ENCODE data around the gene SOX2.

SOX2 gene

DNA sequence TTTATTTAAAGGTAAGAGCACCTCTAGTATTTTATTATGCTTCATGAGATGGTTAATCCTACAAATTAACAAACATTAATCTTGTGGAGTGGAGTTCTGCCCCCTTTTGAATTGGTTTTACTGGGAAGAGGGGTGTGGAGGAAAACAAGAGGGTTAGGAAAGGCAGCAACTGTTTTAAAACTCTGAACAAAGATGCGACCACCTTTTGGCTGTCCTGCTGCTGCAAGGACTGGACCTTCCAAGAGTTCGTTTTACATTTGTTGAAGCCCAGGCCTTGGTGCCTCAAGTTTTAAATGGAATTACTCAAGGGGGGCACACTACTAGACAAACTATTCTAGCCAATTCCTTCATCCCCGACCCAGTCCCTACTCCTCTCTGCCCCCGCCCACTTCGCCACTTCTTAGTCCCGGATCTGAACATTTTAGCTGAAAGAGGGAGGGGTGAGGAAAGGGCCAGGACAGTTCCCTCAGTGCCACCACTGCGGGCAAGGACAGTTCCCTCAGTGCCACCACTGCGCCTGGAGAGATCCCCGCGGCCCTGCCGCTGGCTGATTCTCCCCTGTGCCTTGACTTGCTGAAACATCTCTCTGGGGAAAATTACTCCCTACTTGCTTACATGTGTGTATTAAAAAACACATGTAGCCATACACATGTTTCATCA, 11.2 kb downstream of the SOX2 start:
- DNase-seq: no peak

DNA sequence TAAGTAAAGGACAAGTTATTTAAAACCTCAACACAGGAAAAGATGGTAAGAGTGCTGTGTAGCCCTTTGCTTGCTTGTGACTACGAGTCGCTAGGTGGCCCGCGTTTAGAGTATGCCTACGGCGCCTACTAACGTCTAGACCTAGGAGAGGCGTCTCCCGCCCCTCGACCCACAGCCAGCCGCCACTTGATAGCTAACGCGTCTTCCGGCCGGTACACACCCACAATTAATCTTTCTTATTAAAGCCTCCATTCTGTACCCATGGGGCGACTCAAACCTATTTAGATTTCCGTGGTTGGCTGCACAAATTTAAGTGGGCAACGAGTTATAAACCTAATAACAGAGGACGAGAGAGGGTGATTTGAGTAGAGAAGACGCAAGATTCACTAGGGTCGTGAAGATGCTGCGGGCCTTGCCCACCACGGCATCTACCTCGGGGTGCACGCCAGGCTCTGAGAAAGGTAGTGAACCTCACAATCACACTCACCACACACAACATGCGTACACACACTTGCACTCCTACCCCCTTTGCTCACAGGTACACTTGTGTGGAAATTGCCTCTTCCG, 12.0 kb downstream of the SOX2 start:
- no peak for DNase-seq

- no peak for DNase-seq
Measured at GRCh38 chr3:181724192-181724965, 12.7 kb downstream of the SOX2 start.

DNA sequence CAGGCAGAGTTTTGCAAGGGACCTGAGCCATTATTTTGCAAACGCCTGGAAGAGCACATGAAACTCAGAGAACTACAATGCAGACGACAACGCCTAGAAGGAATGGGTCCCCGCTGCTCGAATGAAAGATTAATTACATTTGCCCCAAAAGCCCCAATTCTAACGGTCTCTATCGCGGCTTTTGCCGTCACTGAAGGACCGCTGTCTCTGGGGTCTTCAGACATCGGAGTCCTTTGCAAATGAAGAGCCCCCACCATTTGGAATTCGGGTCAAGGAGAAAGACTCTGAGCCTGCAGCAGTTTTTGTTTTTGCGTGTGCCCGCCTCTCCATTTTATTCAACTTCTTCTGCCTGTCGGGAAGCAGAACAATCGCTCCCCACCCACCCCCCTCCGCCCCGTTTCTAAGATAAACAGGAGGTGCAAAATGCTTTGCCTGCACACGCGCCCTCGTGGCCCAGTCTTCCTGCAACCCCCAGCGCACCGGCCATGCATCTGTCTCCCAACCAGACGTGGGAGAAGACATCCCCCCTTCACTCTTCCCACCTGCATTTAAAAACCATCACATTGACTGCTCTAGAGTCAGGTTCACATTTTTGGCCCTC, 13.5 kb downstream of the SOX2 start:
- DNase-seq: no peak

GRCh38 chr3:181725830-181726229, 14.1 kb downstream of the SOX2 start:
- DNase-seq: no peak

GRCh38 chr3:181726351-181727330, 14.9 kb downstream of the SOX2 start:
- peak; percentile 44 to 67 for DNase-seq

- peak in 1 of 2 experiments; percentile 18 for DNase-seq
Measured at GRCh38 chr3:181727341-181728032, 15.8 kb downstream of the SOX2 start.

- peak; percentile 66 to 76 for DNase-seq
Measured at GRCh38 chr3:181728470-181729340, 17.0 kb downstream of the SOX2 start.

DNA sequence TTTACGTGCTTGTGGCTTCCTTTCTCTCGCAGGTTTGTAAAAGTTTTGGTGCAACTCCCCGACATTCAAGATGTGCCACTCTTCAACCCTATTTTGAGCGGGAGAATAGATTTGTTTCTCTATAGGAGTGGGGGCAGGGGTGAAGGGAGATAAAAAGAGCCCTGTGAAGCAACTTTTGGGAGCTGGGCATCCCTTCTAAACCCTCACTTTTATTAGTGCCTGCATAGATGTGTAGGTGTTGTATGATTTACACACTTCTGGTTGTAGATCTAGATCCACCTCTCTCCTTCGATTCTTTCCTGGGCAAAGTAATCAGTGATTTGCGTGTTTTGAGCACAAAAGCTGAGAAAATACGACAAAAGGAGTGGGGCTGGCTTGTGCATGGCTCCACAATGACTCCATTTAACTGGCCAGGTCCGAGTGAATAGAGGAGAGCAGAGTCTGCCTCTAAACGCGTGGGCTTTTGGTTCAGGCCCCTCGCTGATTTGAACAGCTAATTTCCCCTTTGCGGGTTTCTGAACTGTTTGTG, 17.7 kb downstream of the SOX2 start:
- no peak for DNase-seq

DNA sequence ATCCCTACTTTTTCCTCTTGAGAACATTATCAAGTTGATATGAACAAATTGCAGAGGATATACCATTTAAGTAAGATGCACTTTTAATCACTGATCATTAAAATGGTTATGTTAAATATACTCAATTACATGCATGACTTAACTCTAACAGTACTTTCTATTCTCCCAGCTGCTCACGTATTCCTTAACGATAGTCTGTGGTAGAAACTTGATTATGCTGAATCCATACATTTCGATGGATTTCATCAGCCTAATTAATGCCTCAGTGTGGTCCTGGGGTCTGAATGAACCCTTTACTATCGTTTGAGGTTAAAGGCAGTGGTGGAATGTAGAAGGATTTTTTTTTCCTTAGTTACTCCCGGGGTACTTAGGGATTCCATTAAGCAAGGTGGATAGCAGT, 18.6 kb downstream of the SOX2 start:
- peak in 1 of 2 experiments; percentile 46 for DNase-seq

- no peak for DNase-seq
Measured at GRCh38 chr3:181730934-181731333, 19.2 kb downstream of the SOX2 start.

DNA sequence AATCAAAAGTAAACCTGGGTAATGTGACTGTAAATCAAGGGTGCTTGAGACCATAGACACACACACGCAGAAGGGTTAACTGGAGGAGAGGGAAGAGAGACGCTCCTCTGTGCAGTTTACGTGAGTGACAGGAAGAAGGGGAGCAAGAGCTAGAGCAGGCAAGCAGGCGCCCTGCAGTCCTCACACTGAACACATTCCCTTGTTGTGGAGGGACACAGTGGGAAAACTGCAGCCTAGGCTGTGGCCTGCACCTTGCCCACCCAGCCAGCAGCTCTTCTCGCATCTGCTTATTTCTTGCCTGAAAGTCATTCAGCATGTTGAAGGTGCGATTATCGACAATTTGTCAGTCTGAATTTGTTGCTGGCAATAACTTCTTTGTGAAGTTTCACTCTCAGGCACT, 24.2 kb downstream of the SOX2 start:
- DNase-seq: no peak

DNA sequence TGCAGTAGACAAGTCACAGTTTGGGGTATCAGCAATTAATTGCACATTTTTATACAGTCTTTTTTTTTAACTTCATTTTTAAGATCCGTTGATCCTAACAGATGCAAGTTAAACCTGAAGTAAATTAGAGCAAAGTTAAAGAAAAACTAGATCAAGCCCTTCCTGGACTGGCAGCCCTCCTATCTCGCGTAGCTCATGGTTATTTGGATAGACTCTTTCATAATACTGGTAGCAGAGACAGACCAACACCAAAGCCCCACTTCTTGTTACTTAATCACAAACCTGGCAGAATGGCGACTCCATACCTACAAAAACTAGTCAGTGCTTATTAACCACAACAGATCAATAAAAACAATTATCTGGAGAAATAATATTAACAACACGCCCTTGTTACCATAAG, 26.8 kb downstream of the SOX2 start:
- DNase-seq: no peak

- DNase-seq: no peak
Measured at GRCh38 chr3:181739628-181740027, 27.9 kb downstream of the SOX2 start.

DNA sequence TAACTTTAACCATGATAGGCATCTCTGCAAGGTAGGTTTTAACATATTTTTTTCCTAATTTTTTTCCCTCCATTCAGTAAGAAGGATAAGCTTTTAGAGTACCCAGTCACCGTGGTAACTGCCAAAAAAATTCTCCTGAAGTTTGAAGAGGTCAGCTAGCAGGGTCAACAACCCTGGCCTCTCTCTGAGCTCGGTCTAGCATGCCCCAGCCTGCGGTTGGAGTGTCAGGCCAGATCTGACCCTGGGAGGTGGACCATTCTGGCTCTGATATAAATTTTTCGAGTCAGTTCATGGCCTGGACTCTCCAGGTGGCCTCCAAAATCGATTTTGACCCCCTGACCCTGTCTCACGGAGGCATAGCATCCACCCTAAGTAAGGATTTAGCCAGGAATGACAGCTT, 29.7 kb downstream of the SOX2 start:
- no peak for DNase-seq

GRCh38 chr3:181752202-181752671, 40.5 kb downstream of the SOX2 start:
- DNase-seq: no peak

GRCh38 chr3:181753391-181753790, 41.7 kb downstream of the SOX2 start:
- no peak for DNase-seq

- DNase-seq: no peak
Measured at GRCh38 chr3:181755959-181756358, 44.2 kb downstream of the SOX2 start.

DNA sequence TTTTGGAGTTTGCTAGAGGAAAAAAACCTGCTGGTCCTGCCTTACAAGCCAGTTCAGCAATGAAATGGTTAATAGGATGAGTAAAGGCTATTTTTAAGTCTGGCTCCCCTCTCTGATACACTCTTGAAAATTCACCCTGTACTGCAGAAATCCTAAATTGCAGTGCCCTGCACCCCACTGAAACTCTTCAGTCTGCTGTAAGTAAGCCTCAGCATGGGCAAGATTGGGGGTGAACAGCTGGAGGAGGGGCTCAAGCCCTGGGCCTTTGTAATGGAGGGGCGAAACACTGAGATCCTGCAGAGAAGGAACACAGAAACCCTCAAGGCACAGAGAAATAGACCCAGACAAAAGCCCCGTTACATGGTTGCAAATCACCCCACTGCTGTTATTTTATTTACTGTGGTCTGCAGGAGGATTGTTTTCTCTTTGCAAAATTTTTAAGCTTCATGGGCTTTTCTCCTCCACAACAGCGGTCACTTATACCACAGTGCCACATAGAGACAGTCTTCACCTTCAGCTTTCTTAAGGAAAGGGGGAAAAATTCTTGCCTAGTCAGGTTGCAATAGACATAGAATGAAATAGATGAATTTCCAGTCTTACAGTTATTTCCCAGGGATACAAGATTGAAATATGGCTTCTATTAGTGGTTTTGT, 45.0 kb downstream of the SOX2 start:
- no peak for DNase-seq

Data from NCI-H524 (cell line).